Activated CD4-positive, alpha-beta memory T cell treated with anti-CD3 and anti-CD28 coated beads for 36 hours (primary cell): ENCODE measurements around the gene TRAF3IP1. TPM values are rescaled to one million over a fixed set of nuclear protein-coding genes. Genes with fewer than 3 reads are reported as not detected.
A peak's percentile ranks its signal among the peaks of the same experiment; 100 is the strongest.
"Not testable (repeated sequence)": the region's sequence is repeated elsewhere in the genome, so short reads cannot be mapped to it uniquely, and the experiment has no call there.

Experiments
- CTCF ChIA-PET: fragments of 350-600 bp; sonication (Branson Sonifier 250); formaldehyde crosslinking; loops from one replicate; lab custom pipeline; 2021; ENCODE audit warnings: antibody characterized with exemption, inconsistent platforms; lab: Charles Lee
- POLR2A ChIA-PET: fragments of 350-600 bp; sonication (Branson Sonifier 250); formaldehyde crosslinking; loops from one replicate; lab custom pipeline; 2021; ENCODE audit warnings: antibody characterized with exemption; lab: Charles Lee
- DNase-seq: peaks from one replicate; pipeline ENCODE4 v3.0.0-alpha.2; 2020
- H3K27ac Mint-ChIP-seq: one replicate; pipeline ENCODE4 v1.8.0; 2021; ENCODE audit warnings: mixed read lengths
- H3K27me3 Mint-ChIP-seq: one replicate; pipeline ENCODE4 v1.8.0; 2021; ENCODE audit warnings: mixed read lengths
- H3K36me3 Mint-ChIP-seq: one replicate; pipeline ENCODE4 v1.8.0; 2021; ENCODE audit warnings: mixed read lengths
- H3K4me1 Mint-ChIP-seq: one replicate; pipeline ENCODE4 v1.8.0; 2021; ENCODE audit warnings: low read depth, mixed read lengths
- H3K4me3 Mint-ChIP-seq: one replicate; pipeline ENCODE4 v1.8.0; 2021; ENCODE audit warnings: mild to moderate bottlenecking, mixed read lengths
- H3K9me3 Mint-ChIP-seq: one replicate; pipeline ENCODE4 v1.8.0; 2021; ENCODE audit warnings: mixed read lengths
- intact Hi-C: fragments of 100-400 bp; cut with micrococcal nuclease; formaldehyde crosslinking; loops from one replicate; pipeline ENCODE4 v1.15.1; 2023
- total RNA-seq, 2 experiments: library from RNA; stranded (reverse); gene quantifications; one replicate each; pipeline ENCODE4 v1.2.3, GENCODE V29; 2021

The TRAF3IP1 gene
- total RNA-seq = 1 to 10 TPM; 8.0 to 9.3 TPM

- Mint-ChIP-seq H3K36me3 (no peaks in the 10 kb centered on the region), H3K27me3 (peaks cover 3% of the 10 kb centered on the region), H3K4me1 (peaks cover 16% of the 10 kb centered on the region), H3K4me3 (peak within 1 kb of the TSS; percentile 71), H3K9me3 (no peaks in the 10 kb centered on the region), H3K27ac (no peak within 1 kb of the TSS)
- POLR2A ChIA-PET = no interaction called here
- intact Hi-C loops = loop anchor here (1.0 kb wide), 1 partner anchor 32 kb away; the partner anchor contains the start of gene PER2
- CTCF ChIA-PET = interaction anchor here (1.6 kb wide), 1 partner anchor 60 kb away, joined by 10 read pairs; no protein-coding TSS in a partner anchor
- DNase-seq = peak; percentile 89
Observed at GRCh38 chr2:238320246-238320647, at the start of gene TRAF3IP1. Gene TRAF3IP1 (plus strand): TSS chr2:238320518. CDS start chr2:238320663, 145 bp downstream.

GRCh38 chr2:238270606-238271005, 49.7 kb upstream of the TRAF3IP1 start:
- ChIA-PET POLR2A (no interaction called here), CTCF (no interaction called here)
- Mint-ChIP-seq H3K4me3 (no peak overlapping the region), H3K27me3 (no peaks in the 10 kb centered on the region), H3K27ac (no peak overlapping the region), H3K4me1 (no peaks in the 10 kb centered on the region), H3K9me3 (no peaks in the 10 kb centered on the region), H3K36me3 (peaks cover 23% of the 10 kb centered on the region)
- no peak for DNase-seq
- intact Hi-C loops = no loop called here

GRCh38 chr2:238271061-238271554, 49.2 kb upstream of the TRAF3IP1 start:
- no peak for DNase-seq
- intact Hi-C loops = no loop called here
- Mint-ChIP-seq H3K4me3 (no peak overlapping the region), H3K27ac (no peak overlapping the region), H3K9me3 (no peaks in the 10 kb centered on the region), H3K4me1 (no peaks in the 10 kb centered on the region), H3K36me3 (peaks cover 23% of the 10 kb centered on the region), H3K27me3 (no peaks in the 10 kb centered on the region)
- ChIA-PET POLR2A (no interaction called here), CTCF (no interaction called here)

- POLR2A ChIA-PET, H3K27me3 Mint-ChIP-seq, CTCF ChIA-PET, DNase-seq, H3K9me3 Mint-ChIP-seq, H3K27ac Mint-ChIP-seq, intact Hi-C loops, H3K4me1 Mint-ChIP-seq, H3K4me3 Mint-ChIP-seq: not testable (repeated sequence)
- H3K36me3 Mint-ChIP-seq = peaks cover 27% of the 10 kb centered on the region
Observed at GRCh38 chr2:238271686-238272085, 48.6 kb upstream of the TRAF3IP1 start.

- no peak for DNase-seq
- no peaks in the 10 kb centered on the region for H3K27me3 Mint-ChIP-seq
- H3K36me3 Mint-ChIP-seq = peaks cover 25% of the 10 kb centered on the region
- no peak overlapping the region for H3K27ac Mint-ChIP-seq
- intact Hi-C loops = no loop called here
- no peaks in the 10 kb centered on the region for H3K4me1 Mint-ChIP-seq
- H3K4me3 Mint-ChIP-seq = no peak overlapping the region
- no peaks in the 10 kb centered on the region for H3K9me3 Mint-ChIP-seq
- ChIA-PET POLR2A (no interaction called here), CTCF (no interaction called here)
Observed at GRCh38 chr2:238272156-238272555, 48.2 kb upstream of the TRAF3IP1 start.

- intact Hi-C loops, H3K4me1 Mint-ChIP-seq, H3K4me3 Mint-ChIP-seq, POLR2A ChIA-PET, H3K9me3 Mint-ChIP-seq, DNase-seq, H3K27me3 Mint-ChIP-seq, H3K27ac Mint-ChIP-seq: not testable (repeated sequence)
- CTCF ChIA-PET = interaction anchor here (2.6 kb wide), 1 partner anchor 10 kb away, joined by 12 read pairs; no protein-coding TSS in a partner anchor
- peaks cover 23% of the 10 kb centered on the region for H3K36me3 Mint-ChIP-seq
Observed at GRCh38 chr2:238273433-238273832, 46.9 kb upstream of the TRAF3IP1 start.

GRCh38 chr2:238274152-238274865, 46.0 kb upstream of the TRAF3IP1 start:
- Mint-ChIP-seq H3K4me3 (no peak overlapping the region), H3K9me3 (no peaks in the 10 kb centered on the region), H3K36me3 (peaks cover 23% of the 10 kb centered on the region), H3K4me1 (no peaks in the 10 kb centered on the region), H3K27me3 (no peaks in the 10 kb centered on the region), H3K27ac (no peak overlapping the region)
- intact Hi-C loops = no loop called here
- DNase-seq = no peak
- ChIA-PET POLR2A (no interaction called here), CTCF (interaction anchor here (2.6 kb wide), 1 partner anchor 11 kb away, joined by 12 read pairs; no protein-coding TSS in a partner anchor)

GRCh38 chr2:238277695-238278094, 42.6 kb upstream of the TRAF3IP1 start:
- no peak overlapping the region for H3K27ac Mint-ChIP-seq
- no peak for DNase-seq
- H3K4me1 Mint-ChIP-seq = peaks cover 5% of the 10 kb centered on the region
- H3K36me3 Mint-ChIP-seq = peaks cover 19% of the 10 kb centered on the region
- POLR2A ChIA-PET = no interaction called here
- no peaks in the 10 kb centered on the region for H3K9me3 Mint-ChIP-seq
- CTCF ChIA-PET = interaction anchor here (1.3 to 1.6 kb wide), 2 partner anchors 13 to 14 kb away, joined by 3 to 5 read pairs; no protein-coding TSS in a partner anchor
- intact Hi-C loops = no loop called here
- no peaks in the 10 kb centered on the region for H3K27me3 Mint-ChIP-seq
- H3K4me3 Mint-ChIP-seq = no peak overlapping the region

DNA sequence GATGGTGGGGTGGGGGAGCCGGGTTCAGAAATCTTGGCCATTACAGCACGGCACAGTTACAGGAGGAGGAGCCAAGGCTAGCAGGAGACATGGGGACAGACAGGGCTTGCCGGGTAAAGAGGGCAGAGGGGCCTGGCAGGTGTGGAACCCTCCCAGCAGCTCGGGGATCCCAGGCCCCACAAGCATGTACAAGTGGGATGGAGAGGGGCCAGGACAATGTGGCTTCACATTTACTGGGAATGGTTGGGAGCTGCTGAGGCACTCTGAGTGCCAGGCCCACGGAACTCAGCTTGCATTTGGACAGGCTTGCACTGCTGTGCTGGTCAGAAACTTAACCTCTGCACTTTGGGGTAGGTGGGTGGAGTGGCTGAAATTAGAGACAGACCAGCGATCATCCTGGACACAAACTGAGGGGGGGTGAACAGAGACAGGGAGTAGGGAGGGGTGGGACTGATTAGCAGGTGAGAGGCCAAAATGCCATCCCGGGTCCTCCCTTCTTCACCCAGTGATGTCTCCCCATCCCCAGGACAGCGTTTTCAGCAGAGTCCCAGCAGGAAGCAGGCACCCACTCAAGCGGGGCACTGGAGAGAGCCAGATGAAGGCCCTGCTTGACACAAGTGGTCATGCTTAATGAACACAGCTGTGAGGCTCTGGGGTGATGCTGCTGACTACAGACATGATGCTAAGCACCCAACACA, 41.5 kb upstream of the TRAF3IP1 start:
- no peak for DNase-seq
- Mint-ChIP-seq H3K9me3 (no peaks in the 10 kb centered on the region), H3K4me1 (peaks cover 7% of the 10 kb centered on the region), H3K4me3 (no peak overlapping the region), H3K36me3 (peaks cover 13% of the 10 kb centered on the region), H3K27ac (no peak overlapping the region), H3K27me3 (no peaks in the 10 kb centered on the region)
- intact Hi-C loops = no loop called here
- ChIA-PET CTCF (interaction anchor here (1.6 kb wide), 1 partner anchor 16 kb away, joined by 5 read pairs; no protein-coding TSS in a partner anchor), POLR2A (no interaction called here)

GRCh38 chr2:238279324-238279682, 41.0 kb upstream of the TRAF3IP1 start:
- Mint-ChIP-seq H3K27me3 (no peaks in the 10 kb centered on the region), H3K4me1 (peaks cover 8% of the 10 kb centered on the region), H3K36me3 (peaks cover 9% of the 10 kb centered on the region), H3K9me3 (no peaks in the 10 kb centered on the region), H3K27ac (no peak overlapping the region), H3K4me3 (no peak overlapping the region)
- ChIA-PET CTCF (no interaction called here), POLR2A (interaction anchor here (0.6 kb wide), 1 partner anchor 105 kb away, joined by 3 read pairs; no protein-coding TSS in a partner anchor)
- DNase-seq = no peak
- intact Hi-C loops = no loop called here

- intact Hi-C loops = loop anchor here (10.0 kb wide), 1 partner anchor 215 kb away; the partner anchor contains the start of gene SCLY
- Mint-ChIP-seq H3K27ac (no peak overlapping the region), H3K36me3 (peaks cover 4% of the 10 kb centered on the region), H3K4me1 (peaks cover 10% of the 10 kb centered on the region), H3K27me3 (no peaks in the 10 kb centered on the region), H3K9me3 (no peaks in the 10 kb centered on the region), H3K4me3 (no peak overlapping the region)
- no peak for DNase-seq
- ChIA-PET CTCF (no interaction called here), POLR2A (no interaction called here)
Observed at GRCh38 chr2:238280083-238280825, 40.1 kb upstream of the TRAF3IP1 start.
